HCT116 (cell line): ENCODE results near the gene EYA4. TPM values are rescaled to one million over a fixed set of nuclear protein-coding genes. Genes with fewer than 3 reads are reported as not detected.

Source experiments
- ATAC-seq: fragments of 200-7000 bp; cut with Tn5 transposase; 2 replicates; pipeline ENCODE4 v1.9.1; 2020; ENCODE audit warnings: mild to moderate bottlenecking, moderate library complexity
- BruUV-seq: library from RNA; stranded (reverse); fragments of 400-500 nt; replicated peaks from 2 replicates; lab custom pipeline; 2021; lab: Mats Ljungman, UMichigan
- CTCF ChIA-PET: fragments of 300-600 bp; sonication (Branson Sonifier 250); formaldehyde crosslinking; loops from one replicate; lab custom pipeline; 2021; ENCODE audit warnings: antibody characterized with exemption; lab: Charles Lee
- POLR2A ChIA-PET: fragments of 300-600, 350-600 bp; sonication (Branson Sonifier 250); formaldehyde crosslinking; loops from one replicate; lab custom pipeline; 2021; ENCODE audit warnings: antibody characterized with exemption; lab: Charles Lee
- RAD21 ChIA-PET, 2 experiments: fragments of 300-600 bp; sonication (Branson Sonifier 250); formaldehyde crosslinking; loops; one replicate each; lab custom pipeline; 2023; ENCODE audit warnings: low total read pairs in 2 of 2; ENCODE audit not compliant: uncharacterized antibody in 2 of 2, unreplicated experiment in 2 of 2, low non-redundant PET in 1 of 2; lab: Charles Lee
- DNase-seq: peaks from one replicate; pipeline ENCODE4 v3.0.0-alpha.2; 2010; ENCODE audit warnings: low read depth, low spot score
- H2AFZ ChIP-seq: fragments of 200-600 bp; shearing (Covaris generic), sonication (generic); 2 replicates; pipeline ENCODE4 v1.6.1; 2017; ENCODE audit warnings: low read depth, mixed run types, mixed read lengths, antibody characterized with exemption, low read length; ENCODE audit not compliant: poor library complexity, severe bottlenecking
- H3K27ac ChIP-seq: 2 replicates; pipeline ENCODE4 v1.5.1; 2012; ENCODE audit warnings: low read depth, low read length
- H3K27me3 ChIP-seq: fragments of 200-600 bp; sonication (generic); 2 replicates; pipeline ENCODE4 v1.6.1; 2016; ENCODE audit warnings: mixed run types, low read length, mixed read lengths; ENCODE audit not compliant: insufficient read depth
- H3K36me3 ChIP-seq, 2 experiments: fragments of 200-500 bp in 1 of 2; fragments of 200-600 bp in 1 of 2; sonication (Bioruptor generic) in 1 of 2; sonication (generic) in 1 of 2; 2 replicates each; pipeline versions ENCODE4 v1.5.1 to v1.6.1; 2014 to 2016; ENCODE audit warnings: low read length in 2 of 2, inconsistent platforms in 1 of 2, mixed read lengths in 1 of 2, mixed run types in 1 of 2; ENCODE audit not compliant: insufficient read depth in 2 of 2, control insufficient read depth in 1 of 2
- H3K4me1 ChIP-seq, 2 experiments: fragments of 200-600 bp in 1 of 2; sonication (generic) in 1 of 2; 2 replicates each; pipeline versions ENCODE4 v1.5.1 to v1.6.1; 2012 to 2017; ENCODE audit warnings: low read length in 2 of 2, inconsistent platforms in 1 of 2, mild to moderate bottlenecking in 1 of 2, mixed read lengths in 1 of 2, mixed run types in 1 of 2, moderate library complexity in 1 of 2; ENCODE audit not compliant: insufficient read depth in 2 of 2, control insufficient read depth in 1 of 2
- H3K4me2 ChIP-seq: fragments of 200-600 bp; sonication (generic); 2 replicates; pipeline ENCODE4 v1.6.1; 2017; ENCODE audit warnings: mixed run types, low read length, mixed read lengths
- H3K4me3 ChIP-seq, 2 experiments: fragments of 200-600 bp in 1 of 2; sonication (generic) in 1 of 2; replicated peaks in 1 of 2; 2 replicates each; pipeline ENCODE4 v1.5.1; 2011 to 2016; ENCODE audit warnings: low read length in 2 of 2, control low read depth in 1 of 2, low read depth in 1 of 2, mild to moderate bottlenecking in 1 of 2, mixed read lengths in 1 of 2, mixed run types in 1 of 2
- H3K79me2 ChIP-seq: fragments of 200-600 bp; sonication (generic); 2 replicates; pipeline ENCODE4 v1.6.1; 2017; ENCODE audit warnings: mild to moderate bottlenecking, mixed run types, low read length, moderate library complexity, mixed read lengths; ENCODE audit not compliant: insufficient read depth
- H3K9ac ChIP-seq: fragments of 200-600 bp; sonication (generic); 2 replicates; pipeline ENCODE4 v1.6.1; 2016; ENCODE audit warnings: low read length, mixed read lengths
- H3K9me2 ChIP-seq: fragments of 200-600 bp; sonication (generic), shearing (Covaris generic); 2 replicates; pipeline ENCODE4 v1.6.1; 2017; ENCODE audit warnings: mixed run types, mild to moderate bottlenecking, moderate library complexity; ENCODE audit not compliant: insufficient read depth
- H3K9me3 ChIP-seq, 2 experiments: fragments of 200-500 bp in 1 of 2; fragments of 200-600 bp in 1 of 2; sonication (Bioruptor generic) in 1 of 2; sonication (generic) in 1 of 2; 2 replicates each; pipeline ENCODE4 v1.6.1; 2014 to 2017; ENCODE audit warnings: low read length in 2 of 2, mixed read lengths in 2 of 2, inconsistent platforms in 1 of 2, low read depth in 1 of 2, mild to moderate bottlenecking in 1 of 2, mixed run types in 1 of 2, moderate library complexity in 1 of 2; ENCODE audit not compliant: control insufficient read depth in 1 of 2, insufficient read depth in 1 of 2
- H4K20me1 ChIP-seq: fragments of 200-600 bp; sonication (generic), shearing (Covaris generic); 2 replicates; pipeline ENCODE4 v1.6.1; 2017; ENCODE audit warnings: mixed run types, mild to moderate bottlenecking, moderate library complexity; ENCODE audit not compliant: insufficient read depth
- ATF3 ChIP-seq: IDR thresholded peaks from 2 replicates; pipeline ENCODE4 v1.6.1; 2012
- CBX3 ChIP-seq: IDR thresholded peaks from 2 replicates; pipeline ENCODE4 v1.6.1; 2012; ENCODE audit warnings: low read depth
- CEBPB ChIP-seq: IDR thresholded peaks from 2 replicates; pipeline ENCODE4 v1.6.1; 2012; ENCODE audit warnings: low read depth
- CTCF ChIP-seq, 3 experiments: fragments of 200-600 bp in 1 of 3; sonication (generic) in 1 of 3; IDR thresholded peaks in 2 of 3; conservative IDR thresholded peaks in 1 of 3; 2 replicates each; pipeline ENCODE4 v1.5.1; 2012 to 2017; ENCODE audit warnings: low read depth in 2 of 3, low read length in 2 of 3, antibody characterized with exemption in 1 of 3, borderline replicate concordance in 1 of 3, control low read depth in 1 of 3, mild to moderate bottlenecking in 1 of 3, mixed read lengths in 1 of 3, mixed run types in 1 of 3, moderate library complexity in 1 of 3; ENCODE audit not compliant: insufficient read depth in 1 of 3
- EGR1 ChIP-seq: IDR thresholded peaks from 2 replicates; pipeline ENCODE4 v1.6.1; 2012; ENCODE audit warnings: low read depth
- EZH2 ChIP-seq: fragments of 200-600 bp; sonication (generic); IDR thresholded peaks from 2 replicates; pipeline ENCODE4 v1.6.1; 2017; ENCODE audit warnings: antibody characterized with exemption, mixed run types
- EZH2phosphoT487 ChIP-seq: fragments of 200-600 bp; IDR thresholded peaks from 2 replicates; pipeline ENCODE4 v1.6.1; 2018; ENCODE audit warnings: antibody characterized with exemption, borderline replicate concordance
- FOSL1 ChIP-seq: IDR thresholded peaks from 2 replicates; pipeline ENCODE4 v1.6.1; 2012; ENCODE audit warnings: low read depth
- JUND ChIP-seq: IDR thresholded peaks from 2 replicates; pipeline ENCODE4 v1.6.1; 2012
- POLR2A ChIP-seq: IDR thresholded peaks from 2 replicates; pipeline ENCODE4 v1.7.0; 2011; ENCODE audit warnings: borderline replicate concordance; ENCODE audit not compliant: insufficient read depth, insufficient read length; ENCODE audit errors: extremely low read depth
- POLR2AphosphoS5 ChIP-seq: IDR thresholded peaks from 2 replicates; pipeline ENCODE4 v1.6.1; 2011; ENCODE audit warnings: mild to moderate bottlenecking, low read depth, low read length, moderate library complexity
- RAD21 ChIP-seq: IDR thresholded peaks from 2 replicates; pipeline ENCODE4 v1.6.1; 2012; ENCODE audit warnings: low read depth, mild to moderate bottlenecking
- REST ChIP-seq: IDR thresholded peaks from 2 replicates; pipeline ENCODE4 v1.6.1; 2012; ENCODE audit warnings: low read depth
- SIN3A ChIP-seq: IDR thresholded peaks from 2 replicates; pipeline ENCODE4 v1.6.1; 2012; ENCODE audit warnings: low read depth
- SP1 ChIP-seq: IDR thresholded peaks from 2 replicates; pipeline ENCODE4 v1.6.1; 2012; ENCODE audit warnings: low read depth
- TCF7L2 ChIP-seq: IDR thresholded peaks from 2 replicates; pipeline ENCODE4 v1.7.0; 2011; ENCODE audit warnings: borderline replicate concordance, inconsistent platforms; ENCODE audit not compliant: insufficient read depth, insufficient read length; ENCODE audit errors: extremely low read depth
- YY1 ChIP-seq: IDR thresholded peaks from 2 replicates; pipeline ENCODE4 v1.6.1; 2011; ENCODE audit warnings: low read length, low read depth, moderate library complexity, mild to moderate bottlenecking; ENCODE audit not compliant: insufficient replicate concordance; ENCODE audit errors: extremely low read depth
- ZBTB33 ChIP-seq: IDR thresholded peaks from 2 replicates; pipeline ENCODE4 v1.6.1; 2011; ENCODE audit warnings: mild to moderate bottlenecking, low read length, moderate library complexity; ENCODE audit not compliant: insufficient replicate concordance; ENCODE audit errors: extremely low read depth
- ZFX ChIP-seq: fragments of 450-650 bp; IDR thresholded peaks from 2 replicates; pipeline ENCODE4 v1.6.1; 2017
- ZNF274 ChIP-seq: fragments of 200-500 bp; sonication (Bioruptor generic); IDR thresholded peaks from 2 replicates; pipeline ENCODE4 v1.6.1; 2014; ENCODE audit warnings: mild to moderate bottlenecking, low read depth, low read length, inconsistent platforms
- intact Hi-C: fragments of 100-400 bp; cut with micrococcal nuclease; formaldehyde crosslinking; loops from 2 replicates; pipeline ENCODE4 v1.10.0; 2022
- total RNA-seq: library from RNA; stranded (reverse); gene quantifications from one replicate; pipeline ENCODE4 v1.2.1, GENCODE V29; 2021; ENCODE audit not compliant: unreplicated experiment

Gene EYA4
- total RNA-seq, 1 experiment from 2014 or later, result not detected

GRCh38 chr6:133355922-133356321, 114.8 kb downstream of the EYA4 start:
- Histone ChIP-seq H3K79me2 (no peaks in the 10 kb centered on the region), H3K9me3 (no peaks in the 10 kb centered on the region), H3K4me1 (no peaks in the 10 kb centered on the region), H3K9me2 (no peaks in the 10 kb centered on the region), H3K4me2 (no peak overlapping the region), H3K27ac (no peak overlapping the region), H4K20me1 (no peaks in the 10 kb centered on the region), H2AFZ (no peak overlapping the region), H3K36me3 (no peaks in the 10 kb centered on the region), H3K27me3 (no peaks in the 10 kb centered on the region), H3K4me3 (no peak overlapping the region), H3K9ac (no peak overlapping the region)
- RAD21 ChIA-PET, result no interaction called here
- CTCF ChIA-PET, result no interaction called here
- DNase-seq (no peak), ATAC-seq (no peak)
- intact Hi-C loops, result no loop called here
- POLR2A ChIA-PET, result no interaction called here
- TF ChIP-seq YY1, result no peak
- no peak for TF ChIP-seq SP1
- TF ChIP-seq JUND, result no peak
- no peak for TF ChIP-seq POLR2AphosphoS5
- TF ChIP-seq SIN3A, result no peak
- no peak for TF ChIP-seq EGR1
- TF ChIP-seq ZNF274, result no peak
- TF ChIP-seq FOSL1, result no peak
- TF ChIP-seq CEBPB, result no peak
- no peak for TF ChIP-seq ATF3
- no peak for TF ChIP-seq EZH2phosphoT487
- no peak for TF ChIP-seq ZFX
- TF ChIP-seq CBX3, result no peak
- no peak for TF ChIP-seq REST
- no peak for TF ChIP-seq ZBTB33
- no peak for TF ChIP-seq RAD21
- no peak for TF ChIP-seq TCF7L2
- TF ChIP-seq CTCF (IDR thresholded peaks at IDR 0.05 in 2 of 3, conservative IDR thresholded peaks at IDR 0.05 in 1 of 3; ENCODE audit: borderline replicate concordance in 1 of 3, insufficient read depth in 1 of 3, low read depth in 2 of 3, low read length in 2 of 3), result no peak
- TF ChIP-seq EZH2, result no peak
- TF ChIP-seq POLR2A, result no peak
- no TSS peak for BruUV-seq
